ENCODE measurements around the gene OVCA2.

OVCA2 gene

GRCh38 chr17:2089021-2089422, 47.2 kb downstream of the OVCA2 start:
- no peak for DNase-seq

DNA sequence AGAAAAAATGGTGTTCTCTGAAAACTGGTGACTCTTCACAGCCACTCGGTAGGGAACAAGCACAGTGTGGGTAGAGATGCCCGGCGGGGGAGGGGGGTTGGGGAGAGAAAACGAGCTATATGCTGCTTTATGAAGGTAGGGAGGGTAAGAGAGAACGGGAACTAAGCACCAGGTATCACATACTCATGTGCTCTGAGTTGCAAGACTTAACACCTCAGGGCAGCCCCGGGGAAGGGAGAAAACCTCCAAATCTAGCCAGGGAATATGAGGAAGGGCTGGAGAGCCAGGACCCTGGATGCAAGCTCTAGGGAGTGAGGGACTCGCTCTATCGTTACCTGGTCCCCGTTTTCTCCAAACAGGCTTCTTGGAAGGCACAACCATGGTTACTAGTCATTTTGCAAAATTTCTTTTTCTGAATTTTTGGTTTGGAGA, 48.4 kb downstream of the OVCA2 start:
- peak; percentile 39 for DNase-seq

- no peak for DNase-seq
These were observed 49.1 kb downstream of the OVCA2 start for GRCh38 chr17:2090804-2091534.

DNA sequence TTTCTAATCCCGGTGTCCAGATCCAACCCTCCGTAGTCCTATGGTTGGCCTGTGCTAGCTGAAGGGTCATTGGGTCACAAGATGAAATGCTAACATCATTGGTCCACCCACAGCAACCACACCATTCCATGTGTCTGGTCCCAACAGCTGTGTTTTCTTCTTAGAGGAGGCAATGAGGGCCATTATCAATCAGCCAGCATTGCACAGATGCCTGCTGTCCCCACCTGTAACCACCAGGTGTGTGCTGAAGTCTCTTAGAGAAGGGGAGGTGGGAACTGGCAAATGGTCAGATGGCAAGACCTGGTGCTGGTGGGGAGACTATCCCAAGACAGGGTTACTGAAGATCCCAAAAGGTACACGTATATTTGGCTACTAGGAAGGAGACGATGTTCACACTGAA, 50.4 kb downstream of the OVCA2 start:
- no peak for DNase-seq

Data from stimulated activated CD4-positive, alpha-beta T cell treated with anti-CD3 and anti-CD28 coated beads, Interleukin-4, amount 100 ng/mL, for 24 hours (primary cell).